SK-N-SH (cell line): Measurements from ENCODE around the gene C1orf159. TPM values are rescaled to one million over a fixed set of nuclear protein-coding genes. Genes with fewer than 3 reads are reported as not detected.
A peak's percentile ranks its signal among the peaks of the same experiment; 100 is the strongest.

Experiments
- CTCF ChIA-PET: fragments of 300-600, 350-600 bp; formaldehyde crosslinking; extraction: SDS; loops from one replicate; lab custom pipeline; 2021; lab: Yijun Ruan, JAX
- POLR2A ChIA-PET: fragments of 350-600 bp; sonication (Branson Sonifier 250); formaldehyde crosslinking; extraction: SDS; loops from one replicate; lab custom pipeline; 2020; ENCODE audit warnings: antibody characterized with exemption, inconsistent platforms; lab: Yijun Ruan, JAX
- DNase-seq: peaks from one replicate; pipeline ENCODE4 v3.0.0; 2012
- H2AFZ ChIP-seq: fragments of 200-600 bp; sonication (generic); 2 replicates; pipeline ENCODE4 v1.8.1; 2016; ENCODE audit warnings: antibody characterized with exemption, mild to moderate bottlenecking, low read depth
- H3F3A ChIP-seq: fragments of 200-600 bp; sonication (generic); replicated peaks from 2 replicates; pipeline ENCODE3; 2016; ENCODE audit warnings: antibody characterized with exemption, mild to moderate bottlenecking; ENCODE audit not compliant: insufficient read depth
- H3K27ac ChIP-seq, 2 experiments: fragments of 200-500 bp in 1 of 2; fragments of 200-600 bp in 1 of 2; sonication (Bioruptor generic) in 1 of 2; sonication (generic), shearing (Covaris generic) in 1 of 2; 2 replicates each; pipeline versions ENCODE4 v1.5.1 to v1.6.1; 2014 to 2016; ENCODE audit warnings: low read depth in 2 of 2, inconsistent platforms in 1 of 2, low read length in 1 of 2, mild to moderate bottlenecking in 1 of 2, mixed read lengths in 1 of 2
- H3K27me3 ChIP-seq: fragments of 200-600 bp; sonication (generic), shearing (Covaris generic); 2 replicates; pipeline ENCODE4 v1.6.1; 2016; ENCODE audit warnings: mixed run types; ENCODE audit not compliant: insufficient read depth
- H3K36me3 ChIP-seq, 2 experiments: fragments of 200-500 bp in 1 of 2; fragments of 200-600 bp in 1 of 2; sonication (Bioruptor generic) in 1 of 2; sonication (generic) in 1 of 2; replicated peaks in 1 of 2; 2 replicates each; pipeline versions ENCODE3 to v1.5.1; 2014 to 2016; ENCODE audit warnings: low read length in 1 of 2, mild to moderate bottlenecking in 1 of 2; ENCODE audit not compliant: insufficient read depth in 2 of 2, control insufficient read depth in 1 of 2
- H3K4me1 ChIP-seq, 2 experiments: fragments of 200-500 bp in 1 of 2; fragments of 200-600 bp in 1 of 2; sonication (Bioruptor generic) in 1 of 2; sonication (generic), shearing (Covaris generic) in 1 of 2; 2 replicates each; pipeline versions ENCODE4 v1.5.1 to v1.6.1; 2014 to 2016; ENCODE audit warnings: low read depth in 1 of 2, low read length in 1 of 2, mixed run types in 1 of 2; ENCODE audit not compliant: insufficient read depth in 2 of 2, control insufficient read depth in 1 of 2
- H3K4me2 ChIP-seq: fragments of 200-600 bp; sonication (generic), shearing (Covaris generic); 2 replicates; pipeline ENCODE4 v1.6.1; 2017; ENCODE audit warnings: mixed run types
- H3K4me3 ChIP-seq, 2 experiments: fragments of 200-500 bp in 1 of 2; fragments of 200-600 bp in 1 of 2; sonication (Bioruptor generic) in 1 of 2; sonication (generic), shearing (Covaris generic) in 1 of 2; 2 replicates each; pipeline versions ENCODE4 v1.5.1 to v1.8.1; 2014 to 2016; ENCODE audit warnings: low read depth in 2 of 2, inconsistent platforms in 1 of 2, low read length in 1 of 2, mild to moderate bottlenecking in 1 of 2, mixed read lengths in 1 of 2, moderate library complexity in 1 of 2
- H3K79me2 ChIP-seq: fragments of 200-600 bp; sonication (generic); 2 replicates; pipeline ENCODE4 v1.8.1; 2017; ENCODE audit warnings: mild to moderate bottlenecking; ENCODE audit not compliant: insufficient read depth
- H3K9ac ChIP-seq: fragments of 200-600 bp; sonication (generic); 2 replicates; pipeline ENCODE4 v1.6.1; 2017; ENCODE audit warnings: mixed run types
- H3K9me2 ChIP-seq: fragments of 200-600 bp; sonication (generic); 2 replicates; pipeline ENCODE4 v1.6.1; 2017; ENCODE audit warnings: mixed run types
- H3K9me3 ChIP-seq: fragments of 200-600 bp; sonication (generic); 2 replicates; pipeline ENCODE4 v1.6.1; 2017; ENCODE audit warnings: mixed run types, mild to moderate bottlenecking, moderate library complexity
- H4K20me1 ChIP-seq: fragments of 200-600 bp; sonication (generic); 2 replicates; pipeline ENCODE4 v1.6.1; 2017; ENCODE audit warnings: mild to moderate bottlenecking, mixed run types; ENCODE audit not compliant: insufficient read depth
- CHD2 ChIP-seq: fragments of 150-350 bp; IDR thresholded peaks from 2 replicates; pipeline ENCODE4 v1.6.1; 2018; ENCODE audit warnings: low read length; ENCODE audit not compliant: partially characterized antibody
- CTCF ChIP-seq: fragments of 200-600 bp; sonication (generic); IDR thresholded peaks from 2 replicates; pipeline ENCODE4 v1.6.1; 2017; ENCODE audit warnings: antibody characterized with exemption, mild to moderate bottlenecking, moderate library complexity
- ELF1 ChIP-seq: IDR thresholded peaks from 2 replicates; pipeline ENCODE4 v1.4.0; 2012
- EP300 ChIP-seq, 2 experiments: IDR thresholded peaks; 2 replicates each; pipeline versions ENCODE4 v1.4.0 to v1.6.1; 2012; ENCODE audit warnings: borderline replicate concordance in 1 of 2, low read depth in 1 of 2, low read length in 1 of 2
- FOSL2 ChIP-seq: IDR thresholded peaks from 2 replicates; pipeline ENCODE4 v1.4.0; 2012; ENCODE audit warnings: low read depth, mild to moderate bottlenecking, moderate library complexity, borderline replicate concordance
- FOXJ3 ChIP-seq: sonication (generic); formaldehyde crosslinking; IDR thresholded peaks from 2 replicates; pipeline ENCODE4 v1.5.1; 2020; ENCODE audit warnings: mild to moderate bottlenecking, missing genetic modification reagents
- MAX ChIP-seq: IDR thresholded peaks from 2 replicates; pipeline ENCODE4 v1.4.0; 2012; ENCODE audit warnings: low read depth
- NFIC ChIP-seq: IDR thresholded peaks from 2 replicates; pipeline ENCODE4 v1.4.0; 2012; ENCODE audit warnings: borderline replicate concordance
- POLR2AphosphoS5 ChIP-seq: IDR thresholded peaks from 2 replicates; pipeline ENCODE4 v1.6.1; 2012; ENCODE audit warnings: low read depth, low read length
- RFX5 ChIP-seq: IDR thresholded peaks from 2 replicates; pipeline ENCODE4 v1.6.1; 2012; ENCODE audit warnings: mild to moderate bottlenecking, improper control_type of control experiment, low read length
- RXRA ChIP-seq: IDR thresholded peaks from 2 replicates; pipeline ENCODE4 v1.4.0; 2012; ENCODE audit warnings: low read depth, mild to moderate bottlenecking, borderline replicate concordance
- SIN3A ChIP-seq: IDR thresholded peaks from 2 replicates; pipeline ENCODE4 v1.6.1; 2012; ENCODE audit warnings: low read depth, mild to moderate bottlenecking, low read length, moderate library complexity, borderline replicate concordance
- SMC3 ChIP-seq: IDR thresholded peaks from 2 replicates; pipeline ENCODE4 v1.6.1; 2012; ENCODE audit warnings: low read depth, low read length, improper control_type of control experiment
- TAF1 ChIP-seq: IDR thresholded peaks from 2 replicates; pipeline ENCODE4 v1.6.1; 2012; ENCODE audit warnings: low read depth, mild to moderate bottlenecking, low read length, moderate library complexity, borderline replicate concordance
- TCF12 ChIP-seq: IDR thresholded peaks from 2 replicates; pipeline ENCODE4 v1.4.0; 2012
- ZBTB33 ChIP-seq: IDR thresholded peaks from 2 replicates; pipeline ENCODE4 v1.4.0; 2012; ENCODE audit warnings: low read depth, borderline replicate concordance
- WGBS: methylation state at CpG from one replicate; pipeline ENCODE4 v1.1.6; 2017; ENCODE audit warnings: low lambda C conversion rate; 5-methylcytosine and 5-hydroxymethylcytosine counted together
- polyA plus RNA-seq, 3 experiments: library from polyadenylated mRNA; depleted of rRNA; stranded (reverse); fragments of >200 nt; gene quantifications; 2 replicates each; pipeline ENCODE4 v1.2.3, GENCODE V29; 2012
- TF ChIP-seq, protein P1 (sequence below): IDR thresholded peaks from 2 replicates; pipeline ENCODE4 v1.6.1; 2012; ENCODE audit warnings: mild to moderate bottlenecking, low read depth, low read length, moderate library complexity

The C1orf159 gene
- polyA plus RNA-seq, 1 of the 3 experiments (the other 2 are of a cell fraction) = 10.2 TPM

- TF ChIP-seq SMC3 (no peak), TCF12 (no peak), CHD2 (no peak), POLR2AphosphoS5 (no peak), SIN3A (no peak)
- TF ChIP-seq, protein P1, sequence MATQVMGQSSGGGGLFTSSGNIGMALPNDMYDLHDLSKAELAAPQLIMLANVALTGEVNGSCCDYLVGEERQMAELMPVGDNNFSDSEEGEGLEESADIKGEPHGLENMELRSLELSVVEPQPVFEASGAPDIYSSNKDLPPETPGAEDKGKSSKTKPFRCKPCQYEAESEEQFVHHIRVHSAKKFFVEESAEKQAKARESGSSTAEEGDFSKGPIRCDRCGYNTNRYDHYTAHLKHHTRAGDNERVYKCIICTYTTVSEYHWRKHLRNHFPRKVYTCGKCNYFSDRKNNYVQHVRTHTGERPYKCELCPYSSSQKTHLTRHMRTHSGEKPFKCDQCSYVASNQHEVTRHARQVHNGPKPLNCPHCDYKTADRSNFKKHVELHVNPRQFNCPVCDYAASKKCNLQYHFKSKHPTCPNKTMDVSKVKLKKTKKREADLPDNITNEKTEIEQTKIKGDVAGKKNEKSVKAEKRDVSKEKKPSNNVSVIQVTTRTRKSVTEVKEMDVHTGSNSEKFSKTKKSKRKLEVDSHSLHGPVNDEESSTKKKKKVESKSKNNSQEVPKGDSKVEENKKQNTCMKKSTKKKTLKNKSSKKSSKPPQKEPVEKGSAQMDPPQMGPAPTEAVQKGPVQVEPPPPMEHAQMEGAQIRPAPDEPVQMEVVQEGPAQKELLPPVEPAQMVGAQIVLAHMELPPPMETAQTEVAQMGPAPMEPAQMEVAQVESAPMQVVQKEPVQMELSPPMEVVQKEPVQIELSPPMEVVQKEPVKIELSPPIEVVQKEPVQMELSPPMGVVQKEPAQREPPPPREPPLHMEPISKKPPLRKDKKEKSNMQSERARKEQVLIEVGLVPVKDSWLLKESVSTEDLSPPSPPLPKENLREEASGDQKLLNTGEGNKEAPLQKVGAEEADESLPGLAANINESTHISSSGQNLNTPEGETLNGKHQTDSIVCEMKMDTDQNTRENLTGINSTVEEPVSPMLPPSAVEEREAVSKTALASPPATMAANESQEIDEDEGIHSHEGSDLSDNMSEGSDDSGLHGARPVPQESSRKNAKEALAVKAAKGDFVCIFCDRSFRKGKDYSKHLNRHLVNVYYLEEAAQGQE = no peak
Observed at GRCh38 chr1:1035291-1035943, 80.5 kb downstream of the C1orf159 start (continued).

DNA sequence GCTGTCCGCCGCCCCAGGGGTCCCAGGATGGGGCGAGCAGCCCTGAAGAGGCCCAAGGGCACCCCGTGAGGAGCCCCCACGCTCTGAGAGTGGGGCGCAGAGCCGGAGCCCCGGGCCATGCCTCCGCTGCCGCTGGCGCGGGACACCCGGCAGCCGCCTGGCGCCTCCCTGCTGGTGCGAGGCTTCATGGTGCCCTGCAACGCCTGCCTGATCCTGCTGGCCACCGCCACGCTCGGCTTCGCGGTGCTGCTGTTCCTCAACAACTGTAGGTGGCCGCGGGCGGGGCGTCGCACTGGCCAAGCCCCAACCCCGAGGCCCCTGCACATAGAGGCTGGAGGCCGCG is 81.5 kb downstream of the C1orf159 start:
- H3K9me2 ChIP-seq = no peaks in the 10 kb centered on the region
- H3K4me3 ChIP-seq = no peak overlapping the region
- no peak overlapping the region for H3K27ac ChIP-seq
- no peaks in the 10 kb centered on the region for H3K27me3 ChIP-seq
- H3K4me1 ChIP-seq = peaks cover 0 to 16% of the 10 kb centered on the region in 2 experiments; a peak in 1 of 4 replicates
- H3K4me2 ChIP-seq = no peak overlapping the region
- ChIA-PET POLR2A (no interaction called here), CTCF (interaction anchor here (0.5 to 4.5 kb wide), 13 partner anchors 11 to 271 kb away, joined by 3 to 93 read pairs (median 7); no protein-coding TSS in a partner anchor)
- H3K36me3 ChIP-seq = no peaks in the 10 kb centered on the region
- no peak overlapping the region for H3K9ac ChIP-seq
- H3K79me2 ChIP-seq = no peaks in the 10 kb centered on the region
- H3F3A ChIP-seq = no peaks in the 10 kb centered on the region
- H3K9me3 ChIP-seq = no peaks in the 10 kb centered on the region
- DNase-seq = peak; percentile 58
- WGBS = 37% methylated on average over 11 of the region's 30 CpGs
- peaks cover 41% of the 10 kb centered on the region for H4K20me1 ChIP-seq
- TF ChIP-seq CHD2 = no peak
- TF ChIP-seq RXRA = no peak
- no peak for TF ChIP-seq POLR2AphosphoS5
- TF ChIP-seq TCF12 = no peak
- TF ChIP-seq FOSL2 = no peak
- no peak for TF ChIP-seq RFX5
- no peak for TF ChIP-seq SIN3A
- no peak for TF ChIP-seq MAX
- TF ChIP-seq CTCF = no peak
- no peak for TF ChIP-seq NFIC
- TF ChIP-seq, protein P1 = no peak
- no peak for TF ChIP-seq ELF1
- no peak for TF ChIP-seq TAF1
- no peak for TF ChIP-seq EP300 (IDR thresholded peaks at IDR 0.05; ENCODE audit: borderline replicate concordance in 1 of 2, low read depth in 1 of 2, low read length in 1 of 2)
- no peak for TF ChIP-seq ZBTB33
- TF ChIP-seq FOXJ3 (CRISPR knock-in tag) = no peak
- H2AFZ ChIP-seq = no peak overlapping the region
